Middle frontal gyrus (tissue), 1 donor: ENCODE data around the gene CELF4.
"Not testable (repeated sequence)": the region's sequence is repeated elsewhere in the genome, so short reads cannot be mapped to it uniquely, and the experiment has no call there.

Experiments used
- DNase-seq: peaks from one replicate; pipeline ENCODE4 v3.0.0-alpha.2; 2015; ENCODE audit warnings: low spot score; ENCODE audit errors: extremely low spot score

CELF4 gene

GRCh38 chr18:37473195-37473840 lies 92.3 kb downstream of the CELF4 start:
- no peak for DNase-seq

DNA sequence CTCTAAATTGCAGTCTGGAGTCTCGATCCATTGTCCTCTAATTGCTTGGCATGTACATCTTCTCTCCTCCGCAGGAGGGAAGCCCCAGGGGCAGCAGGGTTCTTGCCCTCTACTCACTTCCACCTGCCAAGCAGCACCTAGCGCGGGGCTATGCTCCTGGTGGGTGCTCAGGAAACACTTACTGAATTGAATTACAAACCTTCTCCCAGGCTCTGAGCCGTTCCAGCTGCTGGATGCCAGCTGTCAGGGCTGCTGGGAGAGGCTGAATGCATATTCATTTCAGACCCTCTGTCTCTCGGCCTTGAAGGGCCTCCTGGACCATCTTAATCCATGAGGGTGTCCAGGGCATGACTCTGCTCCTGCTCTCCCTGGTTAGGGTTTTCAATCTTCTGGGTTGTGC lies 94.0 kb downstream of the CELF4 start:
- DNase-seq = no peak

DNA sequence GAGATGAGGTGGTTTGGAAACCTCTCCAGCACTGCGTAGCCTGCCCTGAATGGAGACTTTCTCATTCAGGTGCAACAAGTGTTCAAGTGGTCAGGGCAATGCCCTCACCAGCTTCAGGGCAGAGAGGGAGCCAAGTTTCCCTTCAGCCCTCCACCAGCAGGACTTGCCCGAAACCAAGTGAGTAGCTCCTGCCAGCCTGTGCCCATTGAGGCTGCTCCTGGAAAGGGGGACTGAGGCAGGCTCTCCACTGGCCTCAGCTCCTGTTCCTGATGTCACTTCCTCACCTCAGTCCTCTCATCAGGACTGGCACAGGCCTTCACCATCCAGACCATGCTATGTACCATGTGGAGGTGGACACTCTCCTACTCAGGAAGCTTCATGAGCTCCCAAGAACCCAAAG lies 94.6 kb downstream of the CELF4 start:
- no peak for DNase-seq

- DNase-seq = no peak
Observed at GRCh38 chr18:37467002-37467662, 98.5 kb downstream of the CELF4 start.

GRCh38 chr18:37465958-37466357 lies 99.6 kb downstream of the CELF4 start:
- DNase-seq = no peak

- DNase-seq = no peak
Observed at GRCh38 chr18:37464257-37464656, 101.3 kb downstream of the CELF4 start.

DNA sequence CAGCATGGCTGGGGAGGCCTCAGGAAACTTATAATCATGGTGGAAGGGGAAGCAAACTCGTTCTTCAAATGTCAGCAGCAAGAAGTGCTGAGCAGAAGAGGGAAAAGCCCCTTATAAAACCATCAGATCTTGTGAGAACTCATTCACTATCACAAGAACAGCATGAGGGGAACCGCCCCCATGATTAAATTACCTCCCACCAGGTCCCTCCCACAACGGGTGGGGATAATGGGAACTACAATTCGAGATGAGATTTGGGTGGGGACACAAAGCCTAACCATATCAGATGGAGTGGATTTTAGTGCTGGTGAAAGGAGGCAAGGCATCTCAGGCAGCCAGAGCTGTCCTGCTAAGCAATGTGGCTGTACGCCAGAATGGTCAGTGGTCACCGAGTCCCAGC lies 104.3 kb downstream of the CELF4 start:
- not testable (repeated sequence) for DNase-seq

GRCh38 chr18:37460604-37461003 lies 105.0 kb downstream of the CELF4 start:
- no peak for DNase-seq

DNA sequence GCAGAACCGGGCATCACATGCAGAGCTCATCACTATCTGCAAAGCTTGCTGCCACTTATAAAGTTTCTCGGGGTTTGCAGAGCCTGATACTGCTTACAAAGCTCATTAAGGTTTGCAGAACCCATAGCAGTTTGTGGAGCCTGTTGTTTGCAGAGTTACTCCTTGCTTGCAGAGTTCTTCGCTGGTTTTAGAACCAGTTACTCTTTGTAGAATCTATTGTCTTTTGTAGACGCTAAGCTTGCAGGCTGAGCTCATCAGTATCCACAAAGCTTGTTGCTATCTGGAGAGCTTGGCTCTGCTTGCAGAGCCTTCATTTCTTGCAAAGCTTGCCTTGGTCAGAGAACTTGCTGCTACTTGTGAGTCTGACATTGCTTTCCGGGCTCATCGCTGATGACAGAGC lies 106.9 kb downstream of the CELF4 start:
- DNase-seq = no peak

- DNase-seq = no peak
Observed at GRCh38 chr18:37457753-37458152, 107.8 kb downstream of the CELF4 start.

DNA sequence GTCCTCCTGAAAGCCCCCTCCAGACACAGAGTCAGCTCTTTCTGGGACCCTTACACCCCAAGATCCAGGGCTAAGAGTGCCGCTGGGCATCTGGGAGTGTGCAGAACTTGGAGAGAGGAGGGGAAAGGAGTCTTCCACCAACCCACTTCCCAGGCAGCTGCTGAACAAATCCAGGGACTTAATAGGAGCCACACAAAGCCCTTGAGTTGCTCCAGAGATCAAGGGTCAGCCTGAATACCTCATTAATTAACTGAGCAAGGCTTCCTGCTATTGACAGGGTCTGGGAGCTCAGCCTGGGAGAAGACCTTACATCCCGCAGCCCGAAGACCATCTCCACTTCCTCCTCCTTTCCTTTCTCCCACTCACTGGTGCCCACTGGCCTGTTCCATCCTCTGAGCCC lies 108.3 kb downstream of the CELF4 start:
- DNase-seq = no peak

DNA sequence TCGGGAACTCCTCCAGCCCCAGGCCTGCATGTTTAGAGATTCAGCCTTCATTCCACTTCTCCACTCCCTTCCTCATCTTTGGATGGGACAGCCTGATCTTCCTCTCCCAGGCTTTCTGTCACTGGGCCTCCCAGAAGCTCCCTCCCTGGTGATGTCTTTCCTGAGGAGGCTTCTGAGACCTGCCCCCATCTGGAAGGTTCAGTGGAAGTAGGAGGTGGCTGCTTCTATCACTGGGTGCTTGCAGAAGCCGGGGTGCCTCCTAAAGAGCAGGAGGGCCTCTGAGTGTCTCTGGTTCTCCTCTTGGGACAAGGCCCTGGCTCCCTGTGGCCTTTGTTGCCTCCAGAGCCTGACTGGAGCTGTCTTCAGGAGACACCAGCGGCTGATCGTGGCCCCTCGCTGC lies 108.7 kb downstream of the CELF4 start:
- no peak for DNase-seq

- no peak for DNase-seq
Observed at GRCh38 chr18:37456395-37456794, 109.2 kb downstream of the CELF4 start.

DNA sequence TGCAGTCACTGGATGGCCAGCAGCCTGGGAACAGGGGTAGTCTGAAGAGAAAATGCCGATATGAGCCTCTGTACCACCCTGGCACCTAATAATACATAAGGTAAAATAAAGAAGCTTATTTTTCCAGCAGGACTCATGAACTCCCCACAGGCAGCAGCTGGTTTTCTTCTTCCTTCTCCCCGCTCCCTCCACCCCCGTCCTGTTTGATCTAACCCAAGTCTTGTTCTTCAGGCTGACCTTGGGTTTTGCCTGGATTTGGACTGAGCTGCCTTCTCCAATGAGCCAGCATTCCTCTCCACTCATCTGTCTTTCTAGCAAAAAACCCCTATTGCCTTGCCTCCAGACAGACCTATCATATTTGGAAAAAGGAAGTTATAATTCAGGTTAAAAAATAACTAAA lies 111.8 kb downstream of the CELF4 start:
- no peak for DNase-seq

DNA sequence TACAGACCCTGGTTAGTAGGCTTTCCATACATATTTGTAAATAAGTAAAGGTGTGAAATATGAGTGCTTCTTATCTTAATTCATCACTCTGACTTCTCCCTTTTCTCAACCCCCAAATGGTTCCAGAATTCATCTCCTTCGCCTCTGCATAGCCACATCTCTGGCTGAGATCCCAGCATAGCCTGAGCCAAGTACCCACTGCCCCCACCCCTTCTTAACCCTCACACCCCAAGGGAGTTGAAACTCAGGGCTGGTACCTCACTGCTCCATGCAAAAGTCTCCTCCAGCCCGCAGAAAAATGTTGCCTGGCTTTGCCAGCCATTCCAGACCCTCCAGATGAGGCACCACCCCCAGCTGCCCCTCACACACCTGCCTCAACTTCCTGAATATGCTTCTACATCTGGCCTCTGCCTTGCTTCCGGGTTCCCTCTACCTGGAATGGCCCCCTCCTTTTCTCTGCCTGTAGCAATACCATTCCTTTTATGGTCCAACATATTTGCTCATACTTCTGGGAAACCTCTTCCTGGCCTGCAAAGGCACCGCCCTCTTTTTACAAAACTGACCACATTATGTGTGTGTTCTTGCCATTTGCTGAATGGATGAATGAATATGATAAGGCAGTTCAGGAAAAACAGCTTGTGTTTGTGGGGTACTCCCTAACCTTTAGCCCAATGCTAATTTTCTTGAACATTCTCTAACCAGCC lies 112.8 kb downstream of the CELF4 start:
- DNase-seq = no peak

DNA sequence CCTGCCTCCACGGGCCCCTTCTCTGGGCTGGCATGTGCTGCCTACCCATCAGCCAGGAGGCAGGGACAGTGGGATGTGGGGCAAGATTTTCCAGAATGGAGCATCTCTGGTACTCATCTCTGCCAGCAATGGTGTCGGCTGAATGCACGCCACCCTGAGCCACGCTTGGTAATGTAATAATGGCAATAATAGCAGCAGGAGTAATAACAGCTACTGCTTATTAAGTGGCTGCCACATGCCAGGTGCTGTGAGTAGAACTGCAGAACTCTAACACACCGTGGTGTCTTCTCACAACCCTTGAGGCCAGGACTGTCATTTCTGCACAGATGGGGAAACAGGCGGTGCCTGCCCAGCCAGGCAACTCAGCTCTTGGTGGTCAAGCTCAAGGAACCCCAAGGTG lies 113.6 kb downstream of the CELF4 start:
- no peak for DNase-seq

DNA sequence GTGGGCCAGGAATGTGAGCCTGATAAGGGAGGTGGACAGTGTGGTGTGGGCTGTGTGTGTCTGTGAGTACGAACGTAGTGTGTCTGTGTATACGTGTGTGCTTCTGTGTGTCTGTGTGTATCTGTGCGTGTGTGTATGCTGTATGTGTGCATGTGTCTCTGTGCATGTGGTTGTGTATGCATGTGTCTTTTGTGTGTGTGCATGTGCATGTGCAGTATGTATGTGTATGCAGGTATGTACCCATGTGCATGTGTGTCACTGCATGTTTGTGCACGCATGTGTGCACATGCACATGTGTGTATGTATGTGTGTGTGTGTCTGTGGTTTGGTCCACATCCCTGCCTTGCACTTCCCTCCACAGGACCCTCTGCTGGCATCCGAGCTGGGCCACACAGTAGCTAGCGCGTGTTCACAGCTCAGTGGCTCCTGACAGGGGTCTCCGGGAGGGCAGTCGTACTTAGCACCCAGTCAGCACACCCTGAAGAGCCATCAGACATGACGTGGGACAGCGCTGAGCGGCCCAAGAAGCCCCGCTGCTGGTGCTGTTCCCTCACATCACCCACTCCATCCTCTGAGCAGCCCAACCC lies 114.3 kb downstream of the CELF4 start:
- no peak for DNase-seq

- no peak for DNase-seq
Observed at GRCh38 chr18:37450434-37451132, 115.0 kb downstream of the CELF4 start.

DNA sequence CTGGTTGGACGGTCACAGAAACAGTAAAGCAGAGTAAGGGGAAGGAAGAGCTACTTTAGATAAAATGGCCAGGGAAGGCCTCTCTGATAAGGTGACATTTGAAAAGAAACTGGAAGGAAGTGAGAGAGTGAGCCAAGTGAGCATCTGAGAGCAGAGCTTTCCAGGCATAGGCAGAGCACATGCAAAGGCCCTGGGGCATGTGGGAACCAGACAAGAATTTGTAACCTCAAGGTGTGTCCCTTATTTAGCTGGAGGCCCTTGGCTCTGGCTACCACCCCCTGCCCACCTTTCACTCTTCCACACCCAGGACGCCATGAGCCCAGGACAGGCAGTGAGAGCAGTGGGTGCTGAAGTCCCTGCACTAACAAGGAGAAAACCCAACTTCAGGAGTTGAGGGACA lies 116.0 kb downstream of the CELF4 start:
- DNase-seq = no peak

DNA sequence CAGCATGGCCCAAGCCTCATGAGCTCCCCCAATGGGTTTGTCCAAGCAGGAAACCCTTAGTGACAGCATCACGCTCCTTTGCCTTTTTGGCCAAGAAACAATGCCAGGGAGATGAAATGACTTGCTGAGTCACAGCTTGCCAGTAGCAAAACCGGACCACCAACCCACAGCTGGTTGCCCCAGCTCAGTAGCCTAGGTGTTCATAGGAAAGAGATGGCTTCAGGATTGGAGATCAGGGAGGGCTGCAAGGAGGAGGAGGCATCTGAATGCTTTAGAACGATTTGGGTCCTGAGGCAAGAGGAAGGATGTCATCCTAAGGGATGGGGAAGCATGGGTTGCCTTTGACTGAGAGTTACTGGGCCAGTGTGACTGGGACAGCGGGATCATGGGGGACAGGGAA lies 116.7 kb downstream of the CELF4 start:
- DNase-seq = no peak

DNA sequence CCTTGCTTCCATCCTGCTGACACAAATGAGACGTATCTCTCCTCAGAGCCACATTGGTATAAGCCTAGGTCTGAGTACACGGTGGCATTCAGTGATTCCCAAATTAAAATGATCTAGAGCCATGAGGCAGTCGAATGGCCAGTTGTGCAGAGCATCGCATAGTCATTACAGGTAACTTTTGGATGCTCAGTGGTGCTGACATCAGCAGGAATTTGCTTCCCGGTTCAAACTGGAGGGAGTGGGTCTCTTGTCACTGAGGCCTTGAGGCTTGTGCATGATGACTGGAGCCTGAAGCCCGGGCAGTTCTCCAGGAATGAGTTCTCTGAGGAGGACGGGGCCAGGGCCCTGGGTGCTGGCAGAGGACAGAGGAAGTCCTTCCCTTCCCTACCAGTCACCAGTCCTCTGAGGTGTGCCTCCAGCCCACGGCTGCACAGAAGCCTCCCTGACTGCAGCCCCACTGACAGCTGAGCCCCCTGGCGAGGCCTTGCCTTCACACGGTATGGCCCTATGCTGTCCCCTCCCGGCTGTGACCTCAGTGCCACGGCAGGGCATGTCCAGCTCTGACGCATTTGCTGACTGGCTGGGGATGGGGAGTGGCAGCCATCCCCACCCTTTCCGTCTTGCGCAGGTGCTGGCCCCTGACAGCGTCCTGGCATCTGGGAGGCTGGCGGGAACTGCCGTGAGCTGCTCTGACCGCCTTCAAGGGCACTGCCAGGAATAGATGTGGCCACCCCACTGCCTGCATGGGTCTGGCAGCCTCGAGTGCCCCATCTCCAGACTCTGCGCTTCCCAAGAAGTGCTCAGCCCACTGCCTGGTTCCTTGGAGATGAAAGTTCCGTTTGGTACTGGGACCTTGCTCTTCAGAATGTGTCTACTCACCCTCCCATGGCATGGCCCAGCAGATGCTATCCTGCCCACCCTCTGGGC lies 117.4 kb downstream of the CELF4 start:
- DNase-seq = no peak
